Measurements from ENCODE around the gene YTHDF2.

DNA sequence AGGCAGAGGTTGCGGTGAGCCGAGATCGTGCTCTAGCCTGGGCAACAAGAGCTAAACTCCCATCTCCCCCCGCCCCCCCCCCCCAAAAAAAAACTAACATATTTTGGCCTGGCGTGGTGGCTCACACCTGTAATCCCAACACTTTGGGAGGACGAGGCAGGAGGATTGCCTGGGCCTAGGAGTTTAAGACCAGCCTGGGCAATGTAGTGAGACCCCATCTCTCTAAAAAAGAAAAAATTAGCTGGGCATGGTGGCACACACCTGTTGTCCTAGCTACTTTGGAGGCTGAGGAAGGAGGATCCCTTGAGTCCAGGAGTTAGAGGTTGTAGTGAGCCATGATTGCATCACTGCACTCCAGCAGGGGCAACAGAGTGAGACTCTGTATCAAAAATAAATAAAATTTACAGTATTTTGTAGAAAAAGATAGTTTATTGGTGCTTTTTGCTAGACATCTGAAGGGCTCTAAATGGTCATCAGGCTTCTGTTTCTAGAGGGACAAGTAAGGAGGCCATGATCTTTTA, 9.0 kb downstream of the YTHDF2 start:
- TF ChIP-seq DEAF1 (CRISPR knock-in tag; IDR thresholded peaks at IDR 0.05) (no peak), FOS (IDR thresholded peaks at IDR 0.05; ENCODE audit: extremely low read depth, insufficient read length) (no peak), CEBPB (tag; IDR thresholded peaks at IDR 0.05) (peak; percentile 70), ETV6 (IDR thresholded peaks at IDR 0.05; ENCODE audit: borderline replicate concordance in 1 of 2, low read depth in 2 of 2, low read length in 1 of 2) (no peak), ETV6 (CRISPR knock-in tag; IDR thresholded peaks at IDR 0.05; ENCODE audit: borderline replicate concordance) (no peak), MAFG (tag; conservative IDR thresholded peaks at IDR 0.05) (no peak), ZNF586 (CRISPR knock-in tag; conservative IDR thresholded peaks at IDR 0.05) (no peak), EZH2 (IDR thresholded peaks at IDR 0.05; ENCODE audit: borderline replicate concordance, low read depth, low read length) (no peak), CHD1 (IDR thresholded peaks at IDR 0.05; ENCODE audit: low read length) (no peak), BCLAF1 (IDR thresholded peaks at IDR 0.05; ENCODE audit: borderline replicate concordance in 1 of 2, control insufficient read depth in 1 of 2, low read depth in 2 of 2, low read length in 1 of 2) (no peak), KDM1A (IDR thresholded peaks at IDR 0.05) (0 out of 4 replicates have a peak, but pooled peaks of 1 of the 2 experiments have one; percentile 18), FOXP1 (CRISPR knock-in tag; IDR thresholded peaks at IDR 0.05) (no peak)
- TF ChIP-seq, protein P1, sequence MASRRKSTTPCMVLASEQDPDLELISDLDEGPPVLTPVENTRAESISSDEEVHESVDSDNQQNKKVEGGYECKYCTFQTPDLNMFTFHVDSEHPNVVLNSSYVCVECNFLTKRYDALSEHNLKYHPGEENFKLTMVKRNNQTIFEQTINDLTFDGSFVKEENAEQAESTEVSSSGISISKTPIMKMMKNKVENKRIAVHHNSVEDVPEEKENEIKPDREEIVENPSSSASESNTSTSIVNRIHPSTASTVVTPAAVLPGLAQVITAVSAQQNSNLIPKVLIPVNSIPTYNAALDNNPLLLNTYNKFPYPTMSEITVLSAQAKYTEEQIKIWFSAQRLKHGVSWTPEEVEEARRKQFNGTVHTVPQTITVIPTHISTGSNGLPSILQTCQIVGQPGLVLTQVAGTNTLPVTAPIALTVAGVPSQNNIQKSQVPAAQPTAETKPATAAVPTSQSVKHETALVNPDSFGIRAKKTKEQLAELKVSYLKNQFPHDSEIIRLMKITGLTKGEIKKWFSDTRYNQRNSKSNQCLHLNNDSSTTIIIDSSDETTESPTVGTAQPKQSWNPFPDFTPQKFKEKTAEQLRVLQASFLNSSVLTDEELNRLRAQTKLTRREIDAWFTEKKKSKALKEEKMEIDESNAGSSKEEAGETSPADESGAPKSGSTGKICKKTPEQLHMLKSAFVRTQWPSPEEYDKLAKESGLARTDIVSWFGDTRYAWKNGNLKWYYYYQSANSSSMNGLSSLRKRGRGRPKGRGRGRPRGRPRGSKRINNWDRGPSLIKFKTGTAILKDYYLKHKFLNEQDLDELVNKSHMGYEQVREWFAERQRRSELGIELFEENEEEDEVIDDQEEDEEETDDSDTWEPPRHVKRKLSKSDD (conservative IDR thresholded peaks at IDR 0.05; ENCODE audit: low read length), result no peak
- TF ChIP-seq, protein P2, sequence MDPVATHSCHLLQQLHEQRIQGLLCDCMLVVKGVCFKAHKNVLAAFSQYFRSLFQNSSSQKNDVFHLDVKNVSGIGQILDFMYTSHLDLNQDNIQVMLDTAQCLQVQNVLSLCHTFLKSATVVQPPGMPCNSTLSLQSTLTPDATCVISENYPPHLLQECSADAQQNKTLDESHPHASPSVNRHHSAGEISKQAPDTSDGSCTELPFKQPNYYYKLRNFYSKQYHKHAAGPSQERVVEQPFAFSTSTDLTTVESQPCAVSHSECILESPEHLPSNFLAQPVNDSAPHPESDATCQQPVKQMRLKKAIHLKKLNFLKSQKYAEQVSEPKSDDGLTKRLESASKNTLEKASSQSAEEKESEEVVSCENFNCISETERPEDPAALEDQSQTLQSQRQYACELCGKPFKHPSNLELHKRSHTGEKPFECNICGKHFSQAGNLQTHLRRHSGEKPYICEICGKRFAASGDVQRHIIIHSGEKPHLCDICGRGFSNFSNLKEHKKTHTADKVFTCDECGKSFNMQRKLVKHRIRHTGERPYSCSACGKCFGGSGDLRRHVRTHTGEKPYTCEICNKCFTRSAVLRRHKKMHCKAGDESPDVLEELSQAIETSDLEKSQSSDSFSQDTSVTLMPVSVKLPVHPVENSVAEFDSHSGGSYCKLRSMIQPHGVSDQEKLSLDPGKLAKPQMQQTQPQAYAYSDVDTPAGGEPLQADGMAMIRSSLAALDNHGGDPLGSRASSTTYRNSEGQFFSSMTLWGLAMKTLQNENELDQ (CRISPR knock-in tag; IDR thresholded peaks at IDR 0.05; ENCODE audit: borderline replicate concordance), result no peak
